DMS153 treated with DMSO at 0.1 percent for 48 hours (cell line): ENCODE measurements around the gene MIER2.

ENCODE experiments used
- DNase-seq: peaks from one replicate; lab custom pipeline; 2025; ENCODE audit not compliant: unreplicated experiment; lab: John Stamatoyannopoulos, UW

Gene MIER2

GRCh38 chr19:309206-309565 is 35.4 kb downstream of the MIER2 start:
- no peak for DNase-seq

GRCh38 chr19:308471-309205 is 36.0 kb downstream of the MIER2 start:
- DNase-seq = no peak

- no peak for DNase-seq
Measured at GRCh38 chr19:307793-308420, 36.7 kb downstream of the MIER2 start.

GRCh38 chr19:307111-307531 is 37.5 kb downstream of the MIER2 start:
- DNase-seq = no peak

- DNase-seq = no peak
Measured at GRCh38 chr19:306151-306900, 38.3 kb downstream of the MIER2 start.

GRCh38 chr19:305240-306150 is 39.1 kb downstream of the MIER2 start:
- no peak for DNase-seq

- DNase-seq = no peak
Measured at GRCh38 chr19:296476-297225, 47.9 kb downstream of the MIER2 start.

- no peak for DNase-seq
Measured at GRCh38 chr19:295687-296370, 48.8 kb downstream of the MIER2 start.

GRCh38 chr19:294946-295686 is 49.5 kb downstream of the MIER2 start:
- DNase-seq = no peak

- DNase-seq = no peak
Measured at GRCh38 chr19:294341-294945, 50.2 kb downstream of the MIER2 start.

GRCh38 chr19:293436-294110 is 51.0 kb downstream of the MIER2 start:
- DNase-seq = no peak

GRCh38 chr19:292951-293350 is 51.6 kb downstream of the MIER2 start:
- DNase-seq = no peak

GRCh38 chr19:292281-292884 is 52.2 kb downstream of the MIER2 start:
- DNase-seq = no peak

- DNase-seq = no peak
Measured at GRCh38 chr19:291561-292280, 52.9 kb downstream of the MIER2 start.

- DNase-seq = no peak
Measured at GRCh38 chr19:291006-291521, 53.5 kb downstream of the MIER2 start, which contains the start of gene PLPP2. TSS of gene PLPP2 (minus strand) at chr19:291403. CDS start at chr19:291336, 67 bp downstream.

- DNase-seq = peak; percentile 61
Measured at GRCh38 chr19:290372-291005, 54.1 kb downstream of the MIER2 start.
